ENCODE results near the gene NNAT. TPM values are rescaled to one million over a fixed set of nuclear protein-coding genes. Genes with fewer than 3 reads are reported as not detected.

Gene NNAT
- total RNA-seq, 1 experiment from 2014 or later: not detected

DNA sequence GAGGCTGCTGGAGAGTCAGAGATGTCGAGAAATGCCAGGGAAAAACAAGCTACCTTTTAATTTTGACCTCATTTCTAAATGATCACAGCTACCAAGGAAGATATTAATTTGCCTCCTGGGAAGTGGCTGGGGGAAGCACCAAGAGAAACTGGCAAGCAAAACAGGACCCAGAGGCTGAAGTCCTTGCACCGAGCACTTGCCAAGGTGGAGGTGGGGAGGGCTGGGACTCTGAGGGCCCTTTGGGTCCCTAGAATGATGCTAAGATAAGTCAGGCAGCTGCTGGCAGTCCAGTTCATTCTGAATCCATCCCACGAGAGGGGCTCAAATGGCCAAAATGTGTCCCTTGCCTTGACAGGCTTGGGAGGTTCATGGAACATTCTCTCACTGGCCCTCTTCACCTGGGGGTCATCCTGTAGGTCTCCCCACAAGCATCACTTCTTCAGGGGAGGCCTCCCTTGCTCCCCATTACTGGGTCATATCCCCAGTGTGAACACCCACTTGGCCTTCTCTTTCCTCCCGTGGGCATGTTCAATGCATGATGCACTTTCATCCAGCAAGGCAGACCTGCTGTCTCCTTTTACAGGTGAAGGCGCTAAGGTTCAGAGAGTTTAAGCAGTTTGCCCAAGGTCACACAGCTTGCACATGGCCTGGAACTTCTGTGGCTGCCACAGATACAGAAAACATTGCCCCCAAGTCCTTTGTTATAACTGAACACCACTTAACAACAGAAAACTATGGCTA lies 45.7 kb downstream of the NNAT start:
- DNase-seq (ENCODE audit: low read depth): no peak

DNA sequence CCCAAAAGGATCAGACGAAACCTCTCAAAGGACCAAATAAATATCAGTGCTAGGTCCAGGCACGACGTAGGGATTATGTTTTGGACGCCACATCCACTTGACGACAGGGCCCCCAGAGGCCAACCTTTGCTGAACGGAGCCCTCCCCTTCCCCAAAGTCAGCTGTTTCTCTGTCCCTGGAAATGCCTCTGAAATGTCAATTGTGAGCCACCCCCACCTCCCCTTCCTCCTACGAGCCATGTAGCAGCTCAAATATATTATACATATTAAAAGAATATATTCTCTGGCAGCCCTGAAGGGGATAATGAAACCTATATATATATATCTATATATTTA lies 46.2 kb downstream of the NNAT start:
- no peak for DNase-seq (ENCODE audit: low read depth)

DNA sequence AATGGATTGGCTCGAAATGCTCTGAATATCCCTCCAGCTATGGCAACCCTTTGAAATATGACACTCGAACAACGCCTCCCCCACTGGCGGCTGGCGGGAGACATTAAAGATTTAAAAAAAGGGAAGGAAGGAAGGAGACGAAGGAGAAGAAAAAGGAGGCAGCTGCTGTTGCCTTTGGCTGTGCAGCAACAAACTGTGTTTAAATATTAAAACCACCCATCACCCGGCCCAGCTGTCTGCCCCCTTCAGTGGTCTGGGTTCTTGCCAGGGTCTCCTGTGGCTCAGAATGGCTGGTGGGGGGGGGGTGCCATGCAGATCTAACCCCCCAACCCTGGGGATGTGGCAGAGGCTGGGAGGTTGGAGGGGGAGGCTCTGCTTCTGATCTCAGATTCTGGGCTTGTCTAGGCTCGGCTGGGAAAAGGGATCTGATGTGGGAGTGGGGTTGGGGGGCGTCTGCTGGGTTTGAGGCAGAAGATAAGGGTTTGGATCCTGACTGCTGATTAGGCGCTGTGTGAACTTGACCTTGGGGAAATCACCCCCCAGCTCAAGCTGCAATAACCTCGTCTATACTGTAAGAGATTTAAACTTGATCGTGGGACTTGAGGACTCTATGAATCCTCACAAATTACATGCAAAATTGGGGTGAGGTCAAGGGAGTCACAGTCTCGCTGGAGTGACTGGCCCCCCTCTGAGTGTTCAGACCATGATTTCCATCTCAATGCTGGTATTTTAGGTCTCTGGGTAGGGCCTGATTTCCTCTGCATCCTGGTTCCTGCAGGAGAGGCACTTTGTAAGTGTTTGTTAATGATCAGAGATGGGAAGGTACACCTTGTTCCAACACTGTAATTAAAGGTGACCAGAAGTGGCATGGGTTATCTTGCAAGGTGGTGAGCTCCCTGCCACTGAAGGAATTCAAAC lies 46.9 kb downstream of the NNAT start:
- DNase-seq (ENCODE audit: low read depth): peak; percentile 21

- no peak for DNase-seq (ENCODE audit: low read depth)
These were observed 49.4 kb downstream of the NNAT start for GRCh38 chr20:37570419-37570818.

DNA sequence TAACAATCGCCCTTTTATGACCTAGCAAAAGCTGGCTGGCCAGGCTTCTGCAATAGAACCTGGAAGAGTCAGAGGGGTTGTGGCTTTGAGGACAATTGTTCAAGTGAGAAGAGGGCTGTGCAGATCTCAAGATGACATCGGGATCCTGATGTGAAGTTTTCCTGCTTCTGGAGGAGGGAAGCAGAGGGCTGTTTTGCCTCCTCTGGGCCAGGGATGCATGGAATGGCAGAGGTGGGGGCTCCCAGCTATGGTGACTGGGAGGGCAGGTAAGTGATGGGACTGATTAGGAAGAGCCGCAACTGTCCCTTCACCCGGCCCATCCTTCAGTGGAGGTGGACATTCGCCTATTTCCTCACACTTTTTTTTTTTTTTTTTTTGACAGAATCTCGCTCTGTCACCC lies 50.0 kb downstream of the NNAT start:
- DNase-seq (ENCODE audit: low read depth): no peak

Other genes with a start within 250 kb of the NNAT start
- 28.1 and 28.9 TPM in 2 replicates for gene MANBAL, start 231.6 kb upstream of the NNAT start, total RNA-seq (2014; rRNA removed; shearing (Covaris generic))
- gene SRC, start 175.1 kb upstream of the NNAT start, total RNA-seq (2014; rRNA removed; shearing (Covaris generic)): 10.5 and 11.3 TPM in 2 replicates
- 57.5 and 64.4 TPM in 2 replicates for gene BLCAP, start 6.6 kb downstream of the NNAT start, total RNA-seq (2014; rRNA removed; shearing (Covaris generic))
- 47.7 and 57.9 TPM in 2 replicates for gene CTNNBL1, start 172.8 kb downstream of the NNAT start, total RNA-seq (2014; rRNA removed; shearing (Covaris generic))